ES-I3 (cell line): ENCODE results near the gene ATP5ME.
"Not testable (repeated sequence)": the region's sequence is repeated elsewhere in the genome, so short reads cannot be mapped to it uniquely, and the experiment has no call there.

Experiments
- H3K36me3 ChIP-seq: 2 replicates; pipeline ENCODE4 v1.6.1; 2013; ENCODE audit warnings: mild to moderate bottlenecking, low read length, control low read depth, moderate library complexity; ENCODE audit not compliant: insufficient read depth
- H3K4me1 ChIP-seq: 2 replicates; pipeline ENCODE4 v1.6.1; 2013; ENCODE audit warnings: mild to moderate bottlenecking, control low read depth, low read length; ENCODE audit not compliant: insufficient read depth
- H3K9ac ChIP-seq: 2 replicates; pipeline ENCODE4 v1.6.1; 2013; ENCODE audit warnings: low read depth, mild to moderate bottlenecking, low read length, moderate library complexity
- H3K9me3 ChIP-seq: 2 replicates; pipeline ENCODE4 v1.6.1; 2013; ENCODE audit warnings: mild to moderate bottlenecking, low read length, moderate library complexity; ENCODE audit not compliant: control insufficient read depth, insufficient read depth

Gene ATP5ME

DNA sequence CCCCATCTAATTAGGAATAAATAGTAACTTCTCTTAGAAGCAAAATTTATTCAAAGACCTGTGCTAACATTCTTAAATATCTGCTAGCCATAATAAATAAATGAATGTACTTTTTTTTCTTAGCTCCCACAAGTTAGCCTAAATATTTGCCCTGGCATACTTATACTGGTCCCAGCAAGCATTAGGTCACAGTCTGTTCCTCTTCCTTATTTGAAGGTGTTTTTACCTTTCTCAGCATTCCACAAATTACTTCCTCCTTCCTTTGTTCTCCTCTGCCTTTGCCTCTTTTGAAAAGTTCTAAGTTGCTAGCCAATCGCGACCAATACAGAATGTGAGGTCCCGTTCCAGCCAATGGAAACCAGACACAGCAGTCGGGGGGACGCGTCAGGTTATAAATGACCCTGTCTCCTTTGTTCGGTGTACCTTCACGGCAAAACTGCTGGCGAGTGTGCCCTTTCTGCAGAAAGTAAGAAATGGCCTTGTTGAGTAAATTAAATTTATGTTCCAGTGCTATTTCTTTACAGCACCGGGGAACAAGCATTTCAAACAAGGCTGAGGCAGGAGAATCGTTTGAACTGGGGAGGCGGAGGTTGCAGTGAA lies 20.4 kb upstream of the ATP5ME start:
- H3K36me3 ChIP-seq, H3K4me1 ChIP-seq, H3K9me3 ChIP-seq, H3K9ac ChIP-seq: not testable (repeated sequence)

- H3K4me1 ChIP-seq: peaks cover 7% of the 10 kb centered on the region; the same call in 1 of the 2 replicates
- H3K9ac ChIP-seq: no peak overlapping the region
- no peaks in the 10 kb centered on the region for H3K36me3 ChIP-seq
- 0 out of 2 replicates have a peak, but pooled peaks cover 2% of the 10 kb centered on the region for H3K9me3 ChIP-seq
Observed at GRCh38 chr4:692771-693554, 18.9 kb upstream of the ATP5ME start.

GRCh38 chr4:689723-690122 lies 15.6 kb upstream of the ATP5ME start:
- peaks cover 7% of the 10 kb centered on the region; the same call in 1 of the 2 replicates for H3K4me1 ChIP-seq
- no peaks in the 10 kb centered on the region for H3K9me3 ChIP-seq
- H3K9ac ChIP-seq: peak overlapping the region; percentile 56
- H3K36me3 ChIP-seq: no peaks in the 10 kb centered on the region

DNA sequence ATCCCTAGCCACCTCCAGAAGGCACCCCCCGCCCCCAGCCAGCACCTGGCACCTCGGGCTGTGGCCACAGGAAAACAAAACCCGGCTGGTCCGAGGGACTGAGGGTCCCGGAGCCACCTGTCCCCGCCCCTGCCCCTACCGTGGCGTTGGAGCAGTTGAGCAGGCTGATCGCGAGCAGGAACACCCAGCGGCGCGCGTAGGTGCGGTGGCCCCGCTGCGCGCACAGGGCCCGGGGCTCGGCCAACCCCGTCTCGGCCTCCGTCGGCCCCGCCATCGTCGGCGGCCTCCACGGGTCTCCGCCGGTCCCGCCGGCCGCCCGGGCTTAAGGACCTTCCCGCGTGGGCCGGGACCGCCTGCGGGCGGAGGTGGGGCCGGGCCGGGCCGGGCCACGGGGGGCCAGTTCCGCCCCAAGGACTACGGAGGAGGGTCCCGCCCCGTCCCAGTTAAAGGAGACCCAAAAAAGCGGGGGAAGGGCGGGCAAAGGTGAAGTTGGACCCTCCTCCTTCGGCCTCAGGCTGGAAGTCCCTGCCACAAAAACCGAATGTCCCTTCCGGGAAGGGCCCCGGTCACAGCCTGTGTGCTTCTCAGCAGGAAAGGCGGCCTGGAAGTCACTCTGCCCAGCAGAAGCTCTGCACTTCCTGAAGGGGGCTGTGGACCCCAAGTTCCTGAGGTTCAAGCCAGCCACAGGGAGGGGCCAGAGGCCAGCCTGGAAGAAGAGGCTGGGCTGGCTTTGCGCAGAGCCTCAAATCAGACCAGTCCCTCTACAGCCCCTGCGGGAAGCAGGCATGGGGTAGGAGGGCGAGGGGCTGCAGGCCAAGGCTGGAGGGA lies 15.0 kb upstream of the ATP5ME start, which contains the start of gene SLC49A3:
SLC49A3 (minus strand) TSS at position 298 of the 828 bp plus-strand sequence; CDS start at position 274, 24 bp downstream.
- Histone ChIP-seq H3K36me3 (no peaks in the 10 kb centered on the region), H3K9me3 (no peaks in the 10 kb centered on the region), H3K4me1 (peaks cover 7% of the 10 kb centered on the region; the same call in 1 of the 2 replicates), H3K9ac (peak within 1 kb of the TSS; percentile 56)

DNA sequence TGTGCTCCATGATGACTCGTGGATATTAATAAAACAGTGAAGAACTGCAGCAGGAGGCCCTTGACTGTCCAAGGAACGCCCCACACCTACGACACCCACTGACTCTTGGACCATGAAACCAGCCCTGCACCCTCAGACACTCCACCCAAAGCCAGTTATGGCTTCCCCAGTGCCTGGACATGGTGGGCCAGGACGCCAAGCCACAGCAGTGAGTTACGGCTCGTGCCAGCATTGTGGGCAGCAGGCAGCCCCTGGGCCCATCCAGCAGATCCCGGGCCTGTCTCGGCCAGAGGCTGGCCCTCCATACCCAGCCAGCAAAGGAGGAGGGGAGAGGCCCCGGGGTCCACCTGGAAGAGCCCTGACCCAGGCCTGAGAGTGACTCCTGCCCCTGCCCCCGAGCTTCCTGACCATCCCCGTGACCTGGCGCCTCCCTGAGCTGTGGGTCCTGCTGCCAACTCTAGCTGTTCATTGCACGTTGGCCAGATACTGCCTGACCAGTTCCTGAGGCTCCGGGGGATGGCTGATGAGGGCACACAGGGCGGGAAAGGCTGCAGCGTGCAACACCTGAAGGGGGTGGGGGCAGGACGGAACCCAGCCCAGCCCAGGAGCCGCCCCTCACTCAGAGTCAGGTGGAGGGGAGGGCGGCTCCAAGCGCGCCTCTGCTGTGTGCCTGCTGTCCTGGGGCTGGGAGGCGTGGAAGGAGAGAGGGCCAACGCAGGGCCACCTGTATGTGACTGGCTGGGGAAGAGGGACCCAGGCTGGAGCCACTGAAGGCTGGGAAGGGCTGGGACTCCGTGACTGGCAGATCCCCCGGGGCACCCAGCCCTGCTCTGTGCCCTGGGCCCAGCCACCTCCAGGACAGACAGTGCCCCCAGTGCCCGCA lies 14.1 kb upstream of the ATP5ME start:
- peak overlapping the region; percentile 56 for H3K9ac ChIP-seq
- no peaks in the 10 kb centered on the region for H3K9me3 ChIP-seq
- H3K36me3 ChIP-seq: no peaks in the 10 kb centered on the region
- H3K4me1 ChIP-seq: peaks cover 11% of the 10 kb centered on the region; the same call in 1 of the 2 replicates

DNA sequence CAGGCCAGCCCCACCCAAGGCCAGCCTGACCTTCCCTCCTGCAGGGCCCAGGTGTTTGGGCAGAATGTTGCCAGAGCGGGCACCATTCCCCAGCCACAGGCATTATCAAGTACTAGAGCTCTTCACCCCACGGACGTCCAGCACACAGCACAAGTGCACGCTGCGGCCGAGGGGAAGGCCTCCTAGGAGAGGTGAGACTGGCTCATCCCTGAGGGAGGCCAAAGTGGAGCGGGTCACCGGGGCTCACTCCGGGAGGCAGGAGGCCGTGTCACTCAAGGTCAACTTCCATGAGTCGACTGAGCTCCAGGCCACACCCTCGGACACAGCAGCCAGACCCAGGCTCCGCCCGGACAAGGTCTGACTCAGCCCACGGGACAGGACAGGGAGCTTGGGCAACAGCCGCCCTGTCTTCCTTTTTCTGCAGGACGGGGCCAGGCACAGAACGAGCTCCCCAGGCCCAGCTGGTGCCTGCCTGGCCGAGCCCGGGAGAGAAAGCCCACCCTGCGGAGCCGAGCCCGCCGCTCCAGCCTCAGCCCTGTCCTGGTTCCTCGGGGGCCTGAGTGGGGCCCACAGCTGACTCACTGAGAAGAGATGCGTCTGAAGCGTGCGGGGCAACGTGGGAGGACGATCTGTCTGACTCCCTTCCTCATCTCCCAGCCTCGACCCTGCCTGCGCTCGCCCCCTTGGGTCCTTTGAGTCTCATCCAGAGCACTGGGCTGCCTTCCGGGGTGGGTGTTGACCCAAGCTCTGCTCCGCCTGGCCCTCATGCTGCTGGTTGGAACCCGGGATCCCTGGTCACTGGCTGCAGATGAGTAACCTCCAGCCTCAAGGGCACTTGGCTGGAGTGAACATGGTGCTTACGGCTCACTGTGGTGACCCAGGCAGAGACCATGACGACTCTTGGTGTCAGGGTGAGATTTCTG lies 13.2 kb upstream of the ATP5ME start:
- H3K36me3 ChIP-seq: no peaks in the 10 kb centered on the region
- peaks cover 11% of the 10 kb centered on the region; the same call in 1 of the 2 replicates for H3K4me1 ChIP-seq
- H3K9me3 ChIP-seq: no peaks in the 10 kb centered on the region
- no peak overlapping the region for H3K9ac ChIP-seq

DNA sequence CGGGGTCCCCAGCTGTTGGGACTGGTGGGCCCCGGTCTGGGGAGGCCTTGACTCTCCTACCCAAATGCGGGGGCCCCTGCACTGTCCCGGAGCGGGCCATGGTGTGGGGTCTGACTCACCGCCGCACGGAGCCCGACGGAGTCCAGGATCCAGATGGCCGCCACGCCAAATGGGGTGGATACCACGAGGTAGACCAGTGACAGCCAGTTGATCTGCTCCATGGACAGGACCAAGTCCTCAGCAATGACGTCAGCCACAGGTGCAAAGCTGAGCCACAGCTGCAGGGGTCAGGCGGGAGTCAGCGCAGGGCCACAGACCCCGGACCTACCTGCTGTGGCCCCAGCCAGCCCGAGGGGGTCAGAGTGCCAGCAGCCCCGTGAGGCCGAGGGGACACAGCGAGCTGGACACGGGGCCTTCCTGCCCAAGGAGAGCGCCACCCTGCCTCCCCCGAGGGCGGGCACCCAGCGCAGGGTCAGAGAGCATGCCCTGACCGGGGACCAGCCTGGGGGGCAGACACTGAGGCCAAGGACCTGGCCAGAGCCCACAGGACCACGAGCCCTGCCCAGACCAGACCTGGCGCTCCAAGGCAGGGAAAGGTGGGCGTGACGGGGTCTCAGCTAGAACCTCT lies 12.5 kb upstream of the ATP5ME start:
- Histone ChIP-seq H3K9ac (no peak overlapping the region), H3K36me3 (no peaks in the 10 kb centered on the region), H3K4me1 (peaks cover 11% of the 10 kb centered on the region; the same call in 1 of the 2 replicates), H3K9me3 (no peaks in the 10 kb centered on the region)

- H3K36me3 ChIP-seq: no peaks in the 10 kb centered on the region
- H3K9me3 ChIP-seq: no peaks in the 10 kb centered on the region
- H3K9ac ChIP-seq: no peak overlapping the region
- H3K4me1 ChIP-seq: peaks cover 11% of the 10 kb centered on the region; the same call in 1 of the 2 replicates
Observed at GRCh38 chr4:685679-686412, 11.8 kb upstream of the ATP5ME start.

DNA sequence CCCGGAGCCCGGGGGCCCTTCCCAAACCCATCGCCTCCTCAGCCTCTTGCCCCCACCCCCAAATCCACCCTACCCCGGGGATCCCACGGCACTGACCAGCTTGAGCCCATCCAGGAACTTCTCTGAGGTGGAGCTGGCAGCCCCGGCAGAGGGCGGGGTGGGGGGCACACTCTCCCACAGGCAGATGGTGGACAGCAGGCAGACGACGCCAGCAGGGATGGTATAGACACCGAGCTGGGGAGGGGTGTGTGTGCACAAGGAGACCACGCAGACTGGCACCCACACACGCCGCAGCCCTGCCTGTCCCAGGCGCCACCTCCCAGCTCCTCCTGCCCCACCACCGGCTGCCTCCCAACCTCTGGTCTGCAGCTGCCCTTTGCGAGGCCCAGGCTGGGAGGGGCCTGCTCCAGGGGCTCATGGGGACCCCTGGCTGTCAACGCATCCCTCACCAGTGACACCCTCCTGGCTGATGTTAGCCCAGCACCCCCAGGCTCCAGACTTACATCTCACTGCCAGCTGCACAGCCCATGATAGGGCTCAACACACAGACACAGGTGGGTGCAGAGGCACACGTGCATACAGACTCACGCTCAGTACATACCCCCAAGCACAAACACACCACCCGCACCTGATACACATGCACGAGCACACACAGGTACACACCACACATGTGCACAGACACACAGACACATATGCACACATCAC lies 10.7 kb upstream of the ATP5ME start:
- no peaks in the 10 kb centered on the region for H3K36me3 ChIP-seq
- H3K9ac ChIP-seq: no peak overlapping the region
- peaks cover 9% of the 10 kb centered on the region; the same call in 1 of the 2 replicates for H3K4me1 ChIP-seq
- no peaks in the 10 kb centered on the region for H3K9me3 ChIP-seq

DNA sequence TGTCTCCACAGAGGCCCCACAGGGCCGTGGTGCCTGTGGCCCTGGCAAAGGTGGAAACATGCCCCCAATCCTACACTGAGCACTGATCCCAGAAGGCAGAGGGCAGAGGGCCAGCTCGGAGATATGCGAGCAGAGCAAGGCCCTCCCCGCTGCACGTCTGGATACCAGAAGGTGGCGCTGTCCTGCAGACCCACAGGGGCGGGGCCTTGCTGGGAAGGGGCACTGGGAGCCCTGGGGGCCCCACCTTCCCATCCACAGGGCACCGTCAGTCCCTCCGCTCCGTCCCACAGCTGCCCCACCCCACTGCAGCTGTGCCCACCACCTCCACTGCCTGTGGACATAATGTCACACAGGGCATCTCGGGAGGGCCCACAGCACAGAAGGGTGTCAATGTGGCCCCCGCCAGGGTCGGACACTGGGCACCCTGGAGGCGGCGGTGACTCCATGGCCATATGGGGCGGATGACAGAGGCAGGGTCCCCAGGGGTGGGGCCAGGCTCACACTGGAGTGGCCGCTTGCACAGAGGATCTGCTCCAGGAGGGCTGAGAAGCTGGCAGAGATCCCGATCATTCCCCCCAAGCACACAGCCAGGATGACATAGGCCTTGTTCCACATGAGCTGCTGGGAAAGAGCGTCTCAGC lies 10.0 kb upstream of the ATP5ME start:
- H3K9ac ChIP-seq: no peak overlapping the region
- H3K4me1 ChIP-seq: peaks cover 5% of the 10 kb centered on the region; the same call in 1 of the 2 replicates

GRCh38 chr4:683247-683897 lies 9.3 kb upstream of the ATP5ME start:
- Histone ChIP-seq H3K36me3 (no peaks in the 10 kb centered on the region), H3K4me1 (peaks cover 5% of the 10 kb centered on the region; the same call in 1 of the 2 replicates), H3K9ac (no peak overlapping the region), H3K9me3 (no peaks in the 10 kb centered on the region)

More for the DNA sequence above, 10.0 kb upstream of the ATP5ME start:
- Histone ChIP-seq H3K9me3 (no peaks in the 10 kb centered on the region), H3K36me3 (no peaks in the 10 kb centered on the region)
